GM18907 (cell line): ENCODE data around the gene IGLL5.

Experiments used
- ATAC-seq: cut with Tn5 transposase; IDR thresholded peaks from one replicate; pipeline ENCODE4 v1.9.1; 2021; ENCODE audit warnings: mild to moderate bottlenecking, moderate library complexity; ENCODE audit not compliant: unreplicated experiment

IGLL5 gene

DNA sequence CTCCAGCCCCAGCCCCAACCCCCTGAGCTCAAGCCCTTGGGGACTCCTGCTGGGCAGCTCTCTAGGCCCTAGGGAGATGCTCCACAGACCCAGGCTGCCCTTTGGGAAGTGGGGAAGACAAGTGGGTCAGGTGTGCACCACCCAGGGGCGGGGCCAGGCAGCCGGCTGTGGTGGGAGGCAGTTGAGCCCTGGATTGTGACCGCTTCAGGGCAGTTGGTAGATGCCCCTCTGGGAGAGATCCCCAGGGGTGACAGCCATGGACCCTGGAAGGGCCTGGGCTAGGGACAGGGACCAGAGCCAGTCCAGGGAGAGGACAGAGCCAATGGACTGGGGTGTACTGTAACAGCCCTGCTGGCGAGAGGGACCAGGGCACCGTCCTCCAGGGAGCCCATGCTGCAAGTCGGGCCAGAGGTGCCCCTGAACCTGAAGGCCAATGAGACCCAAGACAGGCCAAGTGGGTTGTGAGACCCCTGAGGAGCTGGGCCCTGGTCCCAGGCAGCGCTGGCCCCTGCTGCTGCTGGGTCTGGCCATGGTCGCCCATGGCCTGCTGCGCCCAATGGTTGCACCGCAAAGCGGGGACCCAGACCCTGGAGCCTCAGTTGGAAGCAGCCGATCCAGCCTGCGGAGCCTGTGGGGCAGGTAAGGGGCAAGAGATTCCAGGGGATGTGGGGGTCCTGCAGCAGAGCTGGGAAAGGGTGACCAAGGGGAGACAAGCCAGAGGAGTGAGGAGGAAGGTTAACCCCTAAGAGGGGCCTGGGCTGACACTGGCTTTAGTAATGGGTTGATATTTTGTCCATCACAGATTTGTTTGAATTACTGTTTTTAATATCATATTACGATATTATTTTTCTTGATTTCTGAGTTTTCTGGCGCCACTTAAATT is at the start of gene IGLL5:
Gene IGLL5 (plus strand): TSS at position 196 of the 883 bp plus-strand sequence. CDS start 238 bp downstream, at position 434.
- ATAC-seq: no peak

DNA sequence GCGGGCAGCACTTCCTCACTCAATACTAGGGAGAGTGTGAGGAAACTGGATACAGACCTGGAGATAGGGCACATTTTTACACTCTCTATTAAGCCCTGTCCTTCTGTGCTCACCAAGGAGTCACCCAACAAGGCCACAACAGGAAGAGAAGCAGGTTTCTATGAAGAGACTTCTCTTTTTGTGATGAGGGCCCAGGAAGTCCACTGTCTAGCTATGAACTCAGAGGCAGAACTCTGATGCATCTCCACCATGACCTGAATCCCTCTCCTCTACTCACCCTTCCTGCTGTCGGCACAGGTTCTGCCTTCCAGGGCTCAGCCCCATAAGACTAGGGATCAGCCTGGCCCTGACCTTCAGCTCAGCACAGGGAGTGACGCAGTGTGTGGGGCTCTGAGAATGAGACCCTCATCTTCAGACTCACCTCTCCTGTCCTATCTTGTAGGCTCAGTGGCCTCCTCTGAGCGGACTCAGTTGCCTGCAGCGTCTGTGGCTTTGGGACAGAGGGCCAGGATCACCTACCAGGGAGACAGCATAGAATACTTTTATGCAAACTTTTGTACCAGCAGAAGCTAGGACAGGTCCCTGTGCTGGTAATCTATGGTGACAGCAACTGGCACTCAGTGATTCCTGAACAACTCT is 49.3 kb upstream of the IGLL5 start:
- no peak for ATAC-seq

DNA sequence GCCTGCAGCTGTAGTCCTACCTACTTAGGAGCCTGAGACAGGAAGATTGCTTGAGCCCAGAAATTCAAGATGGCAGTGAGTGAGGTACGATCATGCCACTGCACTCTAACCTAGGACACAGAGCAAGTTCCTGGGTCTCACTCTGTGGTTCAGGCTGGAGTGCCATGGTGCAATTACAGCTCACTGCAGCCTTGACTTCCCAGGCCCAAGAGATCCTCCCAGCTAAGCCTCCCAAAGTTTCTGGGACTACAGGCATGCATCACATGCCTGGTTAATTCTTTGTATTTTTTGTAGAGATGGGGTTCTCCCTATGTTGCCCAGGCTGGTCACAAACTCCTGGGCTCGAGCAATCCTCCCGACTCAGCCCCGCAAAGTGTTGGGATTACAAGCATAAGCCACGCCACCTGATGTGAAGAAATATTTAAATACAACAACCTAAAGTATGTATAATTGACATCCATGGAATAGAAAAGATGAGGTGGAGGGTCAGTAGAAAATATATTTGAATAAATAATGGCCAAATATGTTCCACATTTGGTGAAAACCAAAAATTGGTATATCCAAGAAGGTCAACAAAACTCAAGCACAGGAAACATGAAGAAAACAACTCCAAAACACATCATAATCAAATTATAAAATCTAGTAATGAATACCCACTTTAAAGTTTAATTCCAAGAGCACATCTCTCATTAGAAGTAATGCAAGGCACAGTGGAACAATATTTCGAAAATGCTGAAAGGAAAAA is 47.9 kb upstream of the IGLL5 start:
- no peak for ATAC-seq

DNA sequence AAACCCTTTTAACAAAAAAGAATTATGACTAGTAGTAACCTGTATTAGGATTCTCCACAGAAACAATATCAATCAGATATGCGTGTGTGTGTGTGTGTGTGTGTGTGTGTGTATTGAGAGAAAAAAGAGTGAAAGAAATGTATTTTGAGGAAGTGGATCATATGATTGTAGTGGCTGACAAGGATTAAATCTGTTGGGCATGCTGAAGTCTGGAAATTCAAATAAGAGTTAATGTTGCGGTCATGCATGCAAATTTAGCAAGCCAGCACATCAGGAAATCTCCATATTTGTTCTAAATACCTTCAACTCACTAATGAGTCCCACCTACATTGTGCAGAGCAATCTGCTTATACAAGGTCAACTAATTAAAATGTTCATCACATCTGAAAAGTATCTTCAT is 46.8 kb upstream of the IGLL5 start:
- ATAC-seq: no peak

DNA sequence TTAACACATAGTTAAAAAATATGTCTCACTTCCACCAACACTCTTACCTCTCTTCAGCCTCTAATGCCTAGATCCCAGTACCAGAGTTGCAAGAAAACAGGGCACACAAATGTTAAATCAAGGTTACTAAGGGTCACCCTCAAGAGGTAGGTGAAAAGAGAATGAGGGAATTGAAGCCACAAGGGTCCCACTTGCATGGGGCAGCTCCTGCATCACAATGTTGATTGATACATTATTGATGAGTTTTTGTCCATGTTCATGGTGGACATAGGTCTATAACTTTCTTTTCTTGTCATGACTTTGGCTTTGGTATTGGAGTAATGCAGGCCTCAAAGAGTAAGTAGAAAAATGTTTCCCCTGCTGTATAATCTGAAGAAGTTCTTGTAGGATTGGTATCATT is 46.0 kb upstream of the IGLL5 start:
- ATAC-seq: no peak

DNA sequence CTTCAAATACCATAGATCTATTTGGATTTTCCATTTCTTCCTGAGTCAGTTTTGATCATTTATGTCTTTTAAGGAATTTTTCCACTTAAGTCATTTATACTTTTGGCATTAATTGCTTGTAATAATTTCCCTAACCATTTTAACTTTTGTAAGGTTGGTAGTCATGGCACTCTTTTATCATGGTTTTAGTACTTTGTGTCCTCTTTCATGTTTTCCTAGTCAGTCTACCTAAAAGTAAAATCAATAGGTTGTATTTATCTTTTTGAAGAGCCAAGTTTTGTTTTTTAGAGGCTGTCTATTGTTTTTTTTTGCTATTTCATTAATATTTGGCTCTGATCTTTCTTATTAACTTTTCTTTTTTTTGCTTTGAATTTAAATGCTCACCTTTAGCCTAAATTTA is 45.5 kb upstream of the IGLL5 start:
- ATAC-seq: no peak

DNA sequence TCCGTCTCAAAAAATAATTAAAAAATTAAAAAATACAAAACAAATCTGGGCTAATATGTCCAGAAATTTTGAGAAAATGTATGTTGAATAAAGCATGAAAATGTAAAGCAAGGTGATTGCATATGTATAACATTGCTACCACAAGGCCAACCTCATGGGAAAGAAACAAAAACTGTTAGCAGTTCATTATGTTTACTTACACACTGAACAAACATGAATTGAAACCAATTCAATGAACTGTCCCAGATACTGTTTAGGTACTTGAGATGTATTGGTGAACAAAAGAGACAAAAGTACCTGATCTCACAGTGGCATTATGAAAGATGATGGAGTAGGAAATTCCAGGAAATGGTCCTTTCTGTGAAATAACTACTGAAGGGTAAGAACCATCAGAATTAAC is 43.8 kb upstream of the IGLL5 start:
- no peak for ATAC-seq

DNA sequence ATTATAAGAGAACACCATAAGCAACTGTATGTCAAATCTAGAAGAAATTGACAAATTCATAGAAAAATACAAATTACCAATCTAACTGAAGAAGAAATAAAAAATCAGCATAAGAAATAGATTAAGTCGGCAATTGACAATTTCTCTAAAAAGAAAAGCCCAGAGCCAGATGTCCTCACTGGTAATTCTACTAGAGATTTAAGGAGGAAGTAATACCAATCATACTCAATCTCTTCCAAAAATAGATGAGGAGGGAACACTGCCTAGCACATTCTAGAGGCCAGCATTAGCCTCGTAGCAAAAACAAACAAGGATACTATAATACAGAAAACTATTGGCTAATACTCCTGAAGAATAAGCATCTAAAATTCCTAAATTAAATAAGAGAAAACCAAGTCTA is 40.4 kb upstream of the IGLL5 start:
- ATAC-seq: no peak

DNA sequence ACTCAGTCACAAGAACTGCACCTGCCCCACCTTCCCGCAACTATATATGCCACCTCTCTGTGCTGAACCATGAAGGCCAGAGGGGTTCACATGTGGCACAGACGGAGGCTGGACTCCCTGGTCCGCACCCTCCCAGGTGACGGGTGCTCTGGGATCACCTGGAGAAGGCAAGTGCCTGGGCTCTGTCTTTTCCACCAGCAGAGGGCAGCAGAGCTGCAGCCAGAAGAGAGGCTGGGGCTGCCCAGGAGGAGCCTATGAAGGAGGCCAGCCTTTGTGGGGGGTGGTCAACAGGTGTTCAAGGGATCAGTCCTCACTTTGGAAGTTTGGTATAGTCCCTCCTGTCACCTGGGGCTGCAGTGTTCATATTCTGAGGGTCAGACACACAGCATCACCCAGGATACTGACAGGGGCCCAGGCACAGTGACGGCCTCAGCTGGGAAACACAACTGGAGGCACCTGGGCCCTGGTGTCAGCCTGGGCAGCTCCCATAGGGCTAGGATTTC is 39.2 kb upstream of the IGLL5 start:
- no peak for ATAC-seq

DNA sequence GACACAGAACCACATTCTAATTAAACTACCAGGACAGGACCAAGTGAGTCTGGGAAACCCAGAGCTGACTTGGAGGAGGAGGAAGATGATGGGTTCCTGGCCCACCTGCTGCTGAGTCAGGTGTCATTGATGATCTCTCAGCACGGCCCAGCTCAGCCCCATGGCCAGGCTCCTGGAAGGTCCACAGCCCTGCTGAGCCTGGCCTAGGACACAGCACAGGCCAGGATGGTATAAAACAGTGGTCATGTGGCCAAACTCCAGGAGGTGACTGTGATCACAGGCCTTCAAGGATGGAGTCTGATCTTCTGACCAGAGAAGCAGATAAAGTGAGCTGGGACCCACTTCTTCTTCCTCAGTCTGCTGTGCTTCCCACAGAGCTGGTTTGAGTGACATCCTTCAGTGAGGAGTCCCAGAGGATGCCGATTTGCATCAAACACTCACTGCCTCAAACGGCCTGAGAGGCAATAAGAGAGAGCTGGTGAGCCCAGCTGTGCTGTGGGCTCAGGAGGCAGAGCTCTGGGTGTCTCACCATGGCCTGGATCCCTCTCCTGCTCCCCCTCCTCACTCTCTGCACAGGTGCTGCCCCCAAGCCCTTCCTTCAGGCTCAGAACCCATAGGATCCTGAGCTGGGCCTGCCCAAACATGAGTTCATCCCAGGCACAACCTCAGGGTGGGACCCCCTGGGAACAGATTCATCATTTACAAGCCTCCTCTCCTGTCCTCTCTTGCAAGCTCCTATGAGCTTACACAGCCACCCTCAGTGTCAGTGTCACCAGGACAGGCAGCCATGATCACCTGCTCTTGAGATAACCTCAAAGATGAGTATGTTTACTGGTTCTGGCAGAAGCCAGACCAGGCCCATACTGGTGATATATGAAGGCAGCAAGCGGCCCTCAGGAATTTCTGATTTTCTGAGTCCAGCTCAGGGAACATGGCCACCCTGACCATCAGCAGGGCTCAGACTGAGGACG is 37.7 kb upstream of the IGLL5 start:
- ATAC-seq: no peak

DNA sequence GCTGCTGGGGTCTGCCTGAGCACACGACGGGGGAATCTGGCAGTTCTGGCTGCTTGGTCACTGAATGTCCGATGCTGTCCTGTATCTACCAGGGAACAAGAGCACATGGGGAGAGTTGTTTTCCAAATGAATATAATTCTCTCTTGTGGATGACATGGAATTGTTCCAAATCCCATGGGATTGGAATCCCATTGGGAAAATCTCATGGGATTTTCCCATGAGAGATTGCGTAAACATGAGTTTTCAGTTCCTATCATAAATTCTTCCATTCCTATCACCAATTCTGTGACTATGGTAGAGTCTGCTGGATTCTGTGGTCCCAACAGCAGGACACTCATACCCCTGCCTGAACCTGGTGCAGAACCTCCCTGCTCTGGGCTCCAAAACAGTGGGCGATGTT is 35.6 kb upstream of the IGLL5 start:
- no peak for ATAC-seq

DNA sequence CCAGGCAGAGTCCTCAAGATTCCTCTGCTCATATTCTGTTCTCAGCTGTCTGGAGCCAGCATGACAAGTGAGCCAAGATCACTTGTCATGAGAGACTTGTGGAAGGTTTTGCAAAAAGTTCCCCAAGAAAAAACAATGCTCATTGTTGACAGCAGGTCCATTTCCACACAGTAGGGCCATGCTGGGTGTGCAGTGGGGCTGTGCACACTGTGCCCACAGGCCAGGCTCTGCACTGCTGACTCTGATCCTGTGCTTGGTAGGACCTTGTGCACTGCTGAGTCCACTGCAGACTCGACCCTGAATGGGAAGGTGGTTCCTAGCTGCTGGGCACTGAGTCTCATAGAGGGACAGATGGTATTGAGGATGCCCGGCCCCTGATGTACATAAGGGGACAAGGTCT is 33.9 kb upstream of the IGLL5 start:
- no peak for ATAC-seq

DNA sequence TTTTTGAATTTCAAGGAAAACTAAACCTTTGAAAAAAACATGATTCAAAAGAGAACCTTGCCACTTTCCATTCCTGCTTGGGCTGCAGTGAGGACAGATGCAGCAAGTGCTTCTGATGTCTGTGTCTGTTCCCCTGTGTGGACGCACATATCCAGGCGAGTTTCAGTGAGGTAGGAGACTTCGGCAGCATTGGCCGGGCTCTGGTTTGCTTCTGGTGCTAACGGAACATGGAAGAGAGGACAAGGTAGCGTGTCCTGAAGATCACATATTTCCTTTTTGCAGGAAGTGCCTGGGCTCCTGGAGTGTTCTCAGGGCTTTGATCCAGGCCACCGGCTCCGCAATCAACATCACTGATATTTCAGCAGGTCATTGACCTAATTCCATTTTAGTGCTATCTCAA is 33.1 kb upstream of the IGLL5 start:
- no peak for ATAC-seq

DNA sequence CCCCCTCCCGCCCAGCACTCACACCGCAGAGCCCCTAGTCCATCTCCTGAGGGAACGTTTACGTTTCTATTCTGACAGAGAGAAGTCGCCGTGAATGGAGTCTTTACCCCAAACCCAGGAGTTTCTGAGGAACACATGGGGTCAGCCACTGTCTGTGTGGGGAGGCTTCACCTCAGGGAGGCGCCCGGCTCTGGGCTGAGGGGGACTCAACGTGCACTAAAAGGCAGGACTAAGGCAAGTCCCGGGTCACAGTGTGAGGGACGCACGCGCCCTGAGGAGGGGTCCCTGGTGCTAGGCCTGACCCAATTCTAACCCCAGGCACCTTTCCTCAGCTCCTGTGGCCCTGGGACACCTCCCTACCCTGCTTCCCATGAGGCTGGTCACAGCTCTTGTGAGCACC is 32.5 kb upstream of the IGLL5 start:
- no peak for ATAC-seq

DNA sequence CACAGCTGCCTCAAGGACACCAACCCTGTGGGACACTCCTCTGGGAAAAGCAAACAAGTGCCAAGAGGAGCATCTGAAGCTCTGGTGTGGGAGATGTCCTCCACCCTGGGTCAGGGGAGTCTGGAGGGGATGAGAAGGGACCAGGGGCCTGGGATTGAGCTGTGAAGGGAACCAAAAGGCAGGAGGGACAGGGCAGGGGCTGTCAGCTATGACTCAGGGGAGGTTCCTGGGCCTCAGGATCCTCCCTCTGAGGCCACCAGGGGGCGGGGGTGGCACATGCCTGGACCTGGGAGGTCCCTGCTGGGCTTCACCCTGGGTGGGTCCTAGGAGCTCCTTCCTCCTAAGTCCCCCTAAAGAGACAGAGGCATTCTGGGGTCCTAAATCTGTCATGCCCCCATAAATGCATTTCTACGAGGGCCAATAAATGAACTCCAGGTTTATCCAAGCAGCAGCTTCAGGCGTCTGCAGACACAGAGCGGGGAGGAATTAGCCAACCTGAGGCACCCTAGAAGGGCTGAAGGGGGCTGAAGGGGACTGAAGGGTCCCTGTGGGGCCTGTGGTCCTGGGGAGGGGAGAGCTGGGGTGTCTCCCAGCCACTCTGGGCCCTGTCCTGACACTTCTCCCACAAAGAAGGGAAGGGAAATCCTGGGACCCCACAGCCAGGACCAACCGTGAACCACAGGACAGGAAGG is 31.9 kb upstream of the IGLL5 start:
- no peak for ATAC-seq

DNA sequence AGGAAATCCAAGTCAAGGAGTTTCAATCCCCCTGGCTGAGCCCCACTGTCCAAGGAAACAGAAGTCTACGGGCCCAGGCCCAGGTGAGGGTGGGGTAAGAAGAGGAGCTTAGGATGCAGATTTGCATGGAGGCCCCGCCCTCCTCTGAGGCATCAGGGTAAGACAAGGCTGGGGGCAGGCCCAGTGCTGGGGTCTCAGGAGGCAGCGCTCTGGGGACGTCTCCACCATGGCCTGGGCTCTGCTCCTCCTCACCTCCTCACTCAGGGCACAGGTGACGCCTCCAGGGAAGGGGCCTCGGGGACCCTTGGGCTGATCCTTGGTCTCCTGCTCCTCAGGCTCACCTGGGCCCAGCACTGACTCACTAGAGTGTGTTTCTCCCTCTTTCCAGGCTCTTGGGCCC is 31.3 kb upstream of the IGLL5 start:
- no peak for ATAC-seq

DNA sequence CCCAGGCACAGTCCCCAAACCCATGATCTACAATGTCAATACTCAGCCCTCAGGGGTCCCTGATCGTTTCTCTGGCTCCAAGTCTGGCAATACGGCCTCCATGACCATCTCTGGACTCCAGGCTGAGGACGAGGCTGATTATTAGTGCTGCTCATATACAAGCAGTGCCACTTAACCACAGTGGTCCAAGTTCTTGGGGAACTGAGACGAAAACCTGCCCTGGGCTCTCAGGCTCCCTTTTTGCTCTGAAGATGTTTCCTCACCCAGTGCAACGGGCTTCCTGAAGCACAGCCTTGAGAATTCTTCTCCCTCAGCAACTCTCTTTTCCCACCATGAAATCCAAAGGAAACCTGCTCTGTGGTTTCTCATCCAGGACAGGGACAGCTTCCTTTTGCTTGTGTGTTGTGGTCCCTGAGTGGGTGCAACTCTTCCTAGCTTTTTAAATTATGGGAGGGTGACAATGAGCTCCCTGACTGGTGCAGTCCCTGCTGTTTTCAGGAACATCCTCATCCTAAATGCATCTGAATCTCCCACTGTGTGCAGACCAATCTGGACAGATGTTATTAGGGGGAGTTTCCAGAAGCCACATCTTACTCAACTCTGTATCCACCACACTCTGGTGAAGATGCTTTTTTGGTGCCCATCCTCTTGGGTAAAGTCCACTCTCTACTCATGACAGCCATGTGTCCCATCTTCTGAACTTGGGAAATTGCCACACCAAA is 30.6 kb upstream of the IGLL5 start:
- no peak for ATAC-seq

DNA sequence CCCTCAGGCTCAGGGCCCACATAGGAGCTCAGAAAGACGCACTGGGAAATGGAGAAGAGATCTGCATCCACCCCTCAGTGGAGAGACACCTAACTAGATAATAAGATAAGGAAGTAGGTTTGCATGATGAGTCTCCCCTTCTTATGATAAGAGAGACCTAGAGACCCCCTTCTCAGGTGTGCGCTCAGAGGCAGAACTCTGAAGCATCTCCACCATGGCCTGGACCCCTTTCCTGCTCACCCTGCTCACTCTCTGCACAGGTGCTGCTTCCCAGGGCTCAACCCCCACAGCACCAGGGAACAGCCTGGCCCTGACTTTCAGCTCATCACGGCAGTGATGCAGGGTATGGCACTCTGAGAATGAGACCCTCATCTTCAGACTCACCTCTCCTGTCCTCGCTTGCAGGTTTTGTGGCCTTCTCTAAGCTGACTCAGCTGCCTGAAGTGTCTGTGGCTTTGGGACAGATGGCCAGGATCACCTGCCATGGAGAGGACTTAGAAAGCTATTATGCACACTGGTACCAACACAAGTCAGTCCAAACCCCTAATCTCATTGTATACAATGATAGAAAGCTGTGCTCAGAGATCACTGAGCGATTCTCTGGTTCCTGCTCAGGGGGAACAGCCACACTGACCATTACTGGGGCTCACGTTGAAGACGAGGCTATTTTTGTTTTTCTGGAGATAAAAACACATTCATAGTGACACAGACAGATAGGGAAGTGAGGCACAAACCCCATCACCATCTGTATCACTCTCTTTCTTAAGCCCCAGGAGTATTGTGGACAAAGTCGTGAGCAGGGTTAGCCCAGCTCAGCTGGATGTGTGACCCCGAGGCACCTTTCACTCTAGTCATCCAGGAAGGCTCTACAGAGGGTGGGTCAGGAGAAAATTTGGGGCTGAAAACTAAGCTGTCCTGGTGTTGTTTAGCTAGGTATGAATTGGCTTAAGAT is 29.7 kb upstream of the IGLL5 start:
- no peak for ATAC-seq
